GM10266 (cell line): Measurements from ENCODE around the gene GALNT10.

Experiments used
- DNase-seq: peaks from one replicate; pipeline ENCODE4 v3.0.0; 2012; ENCODE audit errors: extremely low spot score
- CTCF ChIP-seq: IDR thresholded peaks from 2 replicates; pipeline ENCODE4 v1.5.1; 2012; ENCODE audit warnings: mild to moderate bottlenecking, low read depth; ENCODE audit not compliant: control insufficient read depth, insufficient read depth; ENCODE audit errors: missing control alignments

The GALNT10 gene

GRCh38 chr5:154241021-154241420, 50.5 kb downstream of the GALNT10 start:
- DNase-seq, result no peak
- no peak for TF ChIP-seq CTCF

GRCh38 chr5:154242442-154242841, 51.9 kb downstream of the GALNT10 start:
- no peak for DNase-seq
- TF ChIP-seq CTCF, result no peak

GRCh38 chr5:154242964-154243376, 52.4 kb downstream of the GALNT10 start:
- peak; percentile 29 for DNase-seq
- TF ChIP-seq CTCF, result no peak

- TF ChIP-seq CTCF, result no peak
Observed at GRCh38 chr5:154243736-154244135, 53.2 kb downstream of the GALNT10 start.

GRCh38 chr5:154244476-154244875, 53.9 kb downstream of the GALNT10 start:
- no peak for TF ChIP-seq CTCF
- no peak for DNase-seq

More at GRCh38 chr5:154243736-154244135, 53.2 kb downstream of the GALNT10 start:
- DNase-seq, result no peak

- DNase-seq, result no peak
- no peak for TF ChIP-seq CTCF
Observed at GRCh38 chr5:154248691-154249090, 58.2 kb downstream of the GALNT10 start.

- no peak for DNase-seq
- TF ChIP-seq CTCF, result no peak
Observed at GRCh38 chr5:154249826-154250225, 59.3 kb downstream of the GALNT10 start.
